Measurements from ENCODE around the gene DNAJC28. TPM values are rescaled to one million over a fixed set of nuclear protein-coding genes. Genes with fewer than 3 reads are reported as not detected.
"Not testable (repeated sequence)": the region's sequence is repeated elsewhere in the genome, so short reads cannot be mapped to it uniquely, and the experiment has no call there.

Gene DNAJC28
- polyA plus RNA-seq, 5 donors = 3.0 to 4.6 (median 3.4) TPM

DNA sequence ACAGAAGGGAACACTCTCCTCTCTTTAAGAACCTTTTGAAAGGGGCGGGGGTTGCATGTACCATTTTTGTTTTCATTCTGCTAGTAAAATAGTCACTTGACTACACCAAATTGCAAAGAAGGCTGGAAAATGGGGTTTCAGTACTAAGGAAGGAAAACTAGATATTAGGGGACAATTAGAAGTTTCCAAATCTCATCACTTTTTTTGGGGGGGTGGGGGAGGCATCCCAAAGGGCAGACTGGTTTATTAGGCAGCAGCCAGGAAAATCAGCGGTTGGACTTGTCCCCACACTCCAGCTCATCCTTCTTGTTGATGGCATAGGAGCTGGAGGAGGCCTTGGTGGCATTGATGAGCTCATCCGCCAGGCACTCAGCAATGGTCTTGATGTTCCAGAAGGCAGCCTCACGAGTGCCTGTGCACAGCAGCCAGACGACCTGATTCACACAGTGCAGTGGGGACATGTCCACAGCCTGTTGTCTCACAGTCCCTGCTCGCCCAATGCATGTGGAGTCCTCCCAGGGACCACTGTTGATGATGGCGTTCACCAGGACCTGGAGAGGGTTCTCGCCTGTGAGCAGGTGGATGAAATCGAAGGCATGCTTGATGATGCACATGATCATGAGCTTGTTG lies 10.1 kb downstream of the DNAJC28 start:
- DNase-seq = no peak

DNA sequence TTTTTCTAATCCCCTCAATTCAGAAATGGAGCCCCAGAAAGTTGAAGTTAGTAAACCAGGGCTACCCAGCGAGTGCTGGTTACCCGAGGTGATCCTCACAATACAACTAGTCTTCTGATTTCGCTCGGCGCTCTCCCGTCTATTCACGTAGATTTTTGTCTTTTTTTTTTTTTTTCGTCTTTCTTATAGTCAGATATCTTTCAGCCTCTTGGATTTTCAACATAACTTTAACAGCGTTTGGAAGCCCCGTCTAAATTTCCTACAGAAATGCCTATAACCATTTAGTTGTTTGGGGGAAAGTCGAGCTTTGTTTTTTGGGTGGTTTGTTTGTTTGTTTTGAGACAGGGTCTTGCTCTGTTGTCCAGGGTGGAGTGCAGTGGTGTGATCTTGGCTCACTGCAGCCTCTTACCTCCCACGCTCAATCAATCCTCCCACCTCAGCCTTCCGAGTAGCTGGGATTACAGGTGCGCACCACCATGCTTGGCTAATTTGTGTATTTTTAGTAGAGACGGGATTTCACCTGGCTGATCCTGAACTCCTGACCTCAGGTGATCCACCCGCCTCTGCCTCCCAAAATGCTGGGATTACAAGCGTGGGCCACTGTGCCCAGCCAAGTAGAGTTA lies 10.9 kb downstream of the DNAJC28 start:
- no peak for DNase-seq

DNA sequence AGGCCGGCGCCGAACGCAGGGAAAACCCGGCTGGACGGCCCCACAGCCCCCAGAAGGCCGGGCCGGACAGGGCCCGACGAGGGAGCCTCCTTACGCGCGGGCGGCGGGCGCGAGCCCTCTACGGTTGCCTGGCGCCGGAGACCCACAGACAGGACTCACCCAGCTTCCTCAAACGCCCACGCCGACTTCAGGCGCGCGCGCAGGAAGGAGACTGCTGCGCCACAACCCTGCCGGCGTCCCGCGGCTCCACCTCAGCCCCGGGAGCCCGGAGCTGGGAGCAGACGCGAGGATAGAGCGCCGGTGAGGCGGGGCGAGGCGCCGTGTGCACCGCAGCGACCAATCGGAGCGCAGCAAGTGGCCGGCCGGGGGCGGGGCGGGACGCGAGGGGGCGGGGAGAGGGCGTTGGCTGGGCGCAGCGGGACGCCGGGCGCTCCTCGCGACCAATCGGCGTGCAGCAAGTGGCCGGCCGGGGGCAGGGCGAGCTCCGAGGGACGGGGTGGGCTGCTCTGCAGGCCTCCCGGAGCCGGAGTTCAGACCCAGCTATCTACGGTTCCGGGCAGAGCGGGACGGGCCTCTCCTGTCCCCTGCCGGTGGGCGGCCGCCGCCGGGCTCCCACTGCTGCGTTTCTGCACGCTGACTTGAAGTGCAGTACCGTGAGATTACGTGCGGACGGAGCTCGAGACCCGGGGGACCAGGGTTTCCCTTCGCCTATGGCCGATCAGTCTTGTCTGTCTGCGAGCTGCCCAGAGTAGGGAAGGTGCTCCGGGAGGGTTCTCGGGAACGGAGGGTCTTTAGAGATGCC lies 11.6 kb downstream of the DNAJC28 start, which contains the start of gene TMEM50B:
TSS of gene TMEM50B (minus strand) at position 296 of the 802 bp plus-strand sequence. CDS start 11,089 bp downstream, outside the sequence.
- DNase-seq = peak; percentile 93 to 95

DNA sequence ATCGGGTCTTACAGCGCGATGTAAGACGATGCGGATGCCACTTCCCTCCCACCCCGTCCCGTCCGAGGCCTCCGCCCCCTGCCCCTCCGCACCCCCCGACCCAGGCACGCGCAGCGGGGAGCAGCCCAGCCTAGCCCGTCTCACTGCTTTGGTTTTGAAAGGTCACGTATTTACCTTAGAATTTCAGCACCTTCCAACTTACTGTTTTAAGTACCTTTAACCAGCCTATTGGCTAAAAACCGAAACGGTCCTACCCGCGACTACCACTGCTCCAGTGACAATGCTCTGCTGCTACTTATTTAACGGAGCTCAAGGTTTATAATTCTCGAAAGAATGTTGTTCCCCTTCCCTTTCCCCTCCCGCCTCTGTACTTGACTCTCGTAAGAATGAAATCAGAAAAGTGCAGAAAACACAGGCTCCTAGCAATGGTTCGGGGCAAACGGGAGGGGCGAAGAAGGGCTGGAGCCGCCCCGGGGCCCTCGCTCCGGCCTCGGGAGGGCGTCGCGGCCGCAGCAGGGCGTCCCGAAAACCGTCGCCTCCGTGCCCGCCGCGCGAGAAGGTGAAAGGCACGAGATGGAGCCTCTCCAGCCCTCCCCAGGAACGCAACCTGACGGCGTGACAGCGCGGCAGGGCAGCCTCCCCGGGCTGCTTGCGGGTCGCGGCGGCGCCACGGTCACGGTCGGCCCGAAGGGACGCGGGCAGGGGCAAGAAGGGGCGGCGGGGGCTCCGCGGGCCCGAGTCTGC lies 12.4 kb downstream of the DNAJC28 start:
- DNase-seq = peak; percentile 29

DNA sequence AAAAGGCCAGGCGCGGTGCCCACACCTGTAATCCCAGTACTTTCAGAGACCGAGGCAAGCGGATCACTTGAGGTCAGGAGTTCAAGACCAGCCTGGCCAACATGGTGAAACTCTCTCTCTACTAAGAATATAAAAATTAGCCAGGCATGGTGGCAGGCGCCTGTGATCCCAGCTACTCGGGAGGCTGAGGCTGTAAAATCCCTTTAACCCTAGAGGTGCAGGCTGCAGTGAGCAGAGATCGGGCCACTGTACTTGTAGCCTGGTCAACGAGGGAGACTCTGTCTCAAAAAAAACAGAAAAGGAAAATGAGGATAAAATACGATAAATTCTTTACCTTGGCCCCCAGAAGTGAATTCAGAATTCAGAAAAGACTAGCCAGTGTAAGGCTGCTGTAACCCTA lies 13.3 kb downstream of the DNAJC28 start:
- DNase-seq = no peak

DNA sequence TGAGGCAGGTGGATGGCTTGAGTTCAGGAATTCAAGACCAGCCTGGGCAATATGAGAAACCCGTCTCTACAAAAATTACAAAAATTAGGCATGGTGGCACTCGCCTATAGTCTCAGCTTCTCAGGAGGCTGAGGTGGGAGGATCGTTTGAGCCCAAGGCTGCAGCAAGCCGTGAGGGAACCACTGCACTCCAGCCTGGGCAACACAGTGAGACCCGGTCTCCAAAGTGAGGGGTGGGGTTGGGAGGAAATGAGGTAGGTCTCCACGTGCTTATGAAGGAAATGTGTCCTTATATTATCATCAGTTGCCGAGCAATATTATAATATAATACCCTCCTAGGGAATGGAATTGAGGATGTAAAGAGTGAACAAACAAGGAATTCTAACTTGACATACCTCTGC lies 14.4 kb downstream of the DNAJC28 start:
- no peak for DNase-seq

DNA sequence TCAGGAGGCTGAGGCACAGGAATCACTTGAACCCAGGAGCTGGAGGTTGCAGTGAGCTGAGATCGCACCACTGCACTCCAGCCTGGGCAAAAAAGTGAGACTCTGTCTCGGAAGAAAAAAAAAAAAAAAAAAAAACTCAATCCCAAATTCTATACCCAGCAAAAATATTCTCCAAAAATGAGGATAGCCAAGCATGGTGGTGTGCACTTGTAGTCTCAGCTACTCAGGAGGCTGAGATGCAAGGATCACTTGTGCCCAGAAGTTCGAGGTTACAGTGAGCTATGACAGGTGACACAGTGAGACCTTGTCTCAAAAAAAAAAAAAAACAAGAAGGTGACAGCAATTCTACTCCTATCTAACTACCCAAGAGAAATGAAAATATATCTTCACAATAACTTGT lies 18.2 kb downstream of the DNAJC28 start:
- DNase-seq = no peak

DNA sequence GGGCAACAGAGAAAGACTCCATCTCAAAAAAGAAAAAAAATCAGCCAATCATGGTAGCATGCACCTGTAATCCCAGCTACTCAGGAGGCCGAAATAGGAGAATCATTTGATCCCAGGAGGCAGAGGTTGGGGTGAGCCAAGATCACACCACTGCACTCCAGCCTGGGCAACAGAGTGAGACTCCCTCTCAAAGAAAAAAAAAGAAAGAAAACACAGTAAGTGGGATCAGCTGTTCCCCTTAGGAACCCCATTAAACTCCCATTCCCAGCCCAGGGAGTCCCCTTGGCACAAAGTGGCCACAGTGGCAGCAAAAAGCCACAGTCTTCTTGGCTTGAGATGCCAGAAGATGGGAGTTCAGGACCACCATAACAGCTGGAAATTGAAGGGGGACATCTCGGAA lies 20.8 kb downstream of the DNAJC28 start:
- DNase-seq = no peak

DNA sequence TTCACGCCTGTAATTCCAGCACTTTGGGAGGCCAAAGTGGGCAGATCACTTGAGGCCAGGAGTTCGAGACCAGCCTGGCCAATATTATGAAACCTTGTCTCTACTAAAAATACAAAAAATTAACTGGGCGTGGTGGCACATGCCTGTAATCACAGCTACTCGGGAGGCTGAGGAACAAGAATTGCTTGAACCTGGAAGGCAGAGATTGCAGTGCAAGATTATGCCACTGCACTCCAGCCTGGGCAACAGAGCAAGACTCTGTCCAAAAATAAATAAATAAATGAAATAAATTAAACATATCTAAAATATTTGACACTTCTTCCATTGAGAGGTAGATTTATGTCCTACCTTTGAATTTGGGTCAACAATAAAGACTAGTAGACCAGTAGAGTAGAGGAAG lies 22.3 kb downstream of the DNAJC28 start:
- not testable (repeated sequence) for DNase-seq

DNA sequence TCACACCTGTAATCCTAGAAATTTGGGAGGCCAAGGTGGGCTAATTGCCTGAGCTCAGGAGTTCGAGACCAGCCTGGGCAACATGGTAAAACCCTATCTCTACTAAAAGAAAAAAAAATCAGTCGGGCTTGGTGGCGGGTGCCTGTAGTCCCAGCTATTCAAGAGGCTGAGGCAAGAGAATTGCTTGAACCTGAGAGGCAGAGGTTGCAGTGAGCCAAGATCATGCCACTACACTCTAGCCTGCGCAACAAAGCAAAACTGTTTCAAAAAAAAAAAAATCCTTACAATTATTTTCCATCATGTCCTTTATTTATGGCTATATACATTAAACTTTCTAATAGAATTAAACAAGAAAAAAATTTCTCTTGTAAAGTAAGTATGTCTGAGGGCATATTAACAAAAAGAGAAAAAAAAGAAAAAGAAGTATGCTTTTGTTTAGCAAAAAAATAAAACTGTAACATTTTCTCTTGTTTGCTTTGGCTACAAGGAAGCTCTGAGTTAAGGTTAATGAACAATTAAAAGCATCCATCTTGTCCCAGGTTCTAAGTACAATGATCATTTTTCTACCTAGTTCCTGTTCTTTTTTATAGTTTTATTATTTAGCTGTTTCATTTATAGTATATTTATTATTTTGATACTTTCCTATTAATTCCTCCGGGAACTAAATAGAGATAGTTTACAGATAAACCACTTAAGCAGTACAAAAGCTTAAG lies 29.8 kb downstream of the DNAJC28 start:
- no peak for DNase-seq

DNA sequence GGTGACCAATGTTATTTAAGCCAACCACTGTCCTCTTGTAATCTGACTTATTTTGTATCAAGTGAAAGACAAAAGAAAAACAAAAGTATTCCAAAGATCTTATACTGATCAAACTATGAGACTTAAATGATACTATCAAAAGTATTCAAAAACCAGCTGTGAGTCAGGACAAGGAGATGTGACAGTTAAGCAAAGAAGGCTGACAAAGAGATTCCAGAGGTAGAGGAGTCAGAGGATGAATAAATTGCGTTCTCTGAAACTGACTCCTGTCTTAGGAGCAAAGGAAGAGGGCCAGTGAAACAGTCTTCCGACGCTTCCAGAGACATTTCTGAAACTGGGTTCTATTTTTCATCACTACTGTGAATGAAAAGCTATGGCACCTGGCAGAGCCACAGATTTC lies 32.7 kb downstream of the DNAJC28 start:
- DNase-seq = no peak

DNA sequence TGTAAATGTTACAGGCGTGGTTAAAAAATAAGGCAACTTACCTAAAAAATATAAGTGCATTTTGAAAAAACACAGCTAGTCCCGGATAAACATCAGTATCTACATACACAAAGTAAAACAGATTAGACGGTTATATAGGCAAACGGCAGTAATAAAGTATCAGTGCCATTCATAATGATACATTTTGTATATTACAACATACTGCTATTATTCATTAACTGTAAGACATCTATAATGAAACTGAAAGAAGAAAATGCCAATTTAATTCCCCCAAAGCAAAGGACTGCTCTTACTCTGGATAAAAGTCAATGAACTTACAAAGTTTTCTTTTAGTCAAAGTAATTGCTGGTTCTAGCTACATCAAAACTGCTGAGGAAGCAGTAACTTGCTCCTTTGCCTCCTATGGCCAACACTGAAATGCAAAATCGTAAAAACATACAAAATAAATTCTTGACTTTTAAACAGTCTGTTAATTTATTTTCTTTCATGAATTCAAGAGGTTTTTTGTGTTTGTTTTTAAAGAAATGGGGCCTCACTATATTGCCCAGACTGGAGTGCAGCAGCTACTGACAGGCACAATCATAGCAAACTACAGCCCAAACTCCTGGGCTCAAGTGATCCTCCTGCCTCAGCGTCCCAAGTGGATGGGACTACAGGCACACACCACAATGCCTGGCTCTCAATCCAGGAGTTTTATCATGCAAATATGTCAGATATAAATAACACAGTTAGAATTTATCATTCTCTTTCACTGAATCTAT lies 35.6 kb downstream of the DNAJC28 start:
- DNase-seq = no peak

DNA sequence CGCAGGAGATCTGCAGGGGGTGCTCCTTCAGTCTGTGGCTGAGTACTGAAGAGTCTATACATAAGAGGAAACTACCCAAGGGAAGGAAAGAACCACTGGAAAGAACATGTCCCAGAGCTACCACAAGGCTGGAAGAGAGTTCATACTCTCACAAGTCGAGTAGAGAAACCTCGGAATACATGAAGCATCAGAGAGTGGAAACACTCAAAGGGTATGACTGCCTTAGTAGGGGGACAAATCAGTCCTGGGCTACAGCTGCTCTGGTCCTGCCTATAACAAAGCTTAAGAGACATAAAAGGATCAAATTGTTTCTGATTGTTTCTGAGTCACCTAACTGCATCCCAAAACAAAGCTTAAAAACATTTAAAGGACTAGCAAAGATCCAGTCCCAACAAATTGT lies 39.2 kb downstream of the DNAJC28 start:
- no peak for DNase-seq

DNA sequence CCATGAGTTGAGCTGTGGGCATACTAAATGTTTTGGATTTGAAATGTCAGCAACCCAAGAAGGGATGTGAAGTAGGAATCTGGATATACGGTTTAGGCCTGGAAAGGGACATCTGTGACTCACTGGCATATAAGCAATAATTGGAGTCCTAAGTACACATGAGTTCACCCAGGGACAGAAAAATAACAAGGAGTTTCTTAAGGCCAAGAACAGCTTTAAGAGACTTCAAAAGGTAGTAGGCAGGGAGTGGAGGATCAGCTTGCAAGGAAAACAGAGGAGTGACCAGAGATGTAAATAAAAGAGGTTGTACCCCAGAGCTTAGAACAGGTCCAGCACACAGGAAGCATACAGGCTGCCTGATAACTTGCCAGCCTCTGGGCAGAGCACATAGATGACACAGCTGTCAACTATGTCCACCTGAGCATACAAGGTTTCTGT lies 39.9 kb downstream of the DNAJC28 start:
- DNase-seq = no peak

DNA sequence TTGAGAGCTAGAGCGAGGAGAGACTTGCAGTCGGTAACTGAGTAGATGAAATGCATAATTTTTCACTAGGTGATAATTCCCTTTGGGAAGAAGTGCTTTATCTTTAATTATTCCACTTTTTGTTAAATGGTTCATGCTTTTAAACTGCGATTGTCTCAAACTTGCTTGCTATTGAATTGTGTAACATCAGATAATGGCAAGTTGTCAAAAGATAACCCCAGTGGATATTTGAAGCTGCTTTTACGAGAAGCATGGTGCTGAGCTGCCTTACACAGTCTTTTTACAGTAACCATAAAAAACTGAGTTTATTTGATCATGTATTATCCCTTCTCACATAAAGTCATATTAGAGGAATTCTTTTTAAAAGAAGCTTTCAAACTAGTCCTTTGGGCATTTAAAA lies 41.9 kb downstream of the DNAJC28 start:
- no peak for DNase-seq

DNA sequence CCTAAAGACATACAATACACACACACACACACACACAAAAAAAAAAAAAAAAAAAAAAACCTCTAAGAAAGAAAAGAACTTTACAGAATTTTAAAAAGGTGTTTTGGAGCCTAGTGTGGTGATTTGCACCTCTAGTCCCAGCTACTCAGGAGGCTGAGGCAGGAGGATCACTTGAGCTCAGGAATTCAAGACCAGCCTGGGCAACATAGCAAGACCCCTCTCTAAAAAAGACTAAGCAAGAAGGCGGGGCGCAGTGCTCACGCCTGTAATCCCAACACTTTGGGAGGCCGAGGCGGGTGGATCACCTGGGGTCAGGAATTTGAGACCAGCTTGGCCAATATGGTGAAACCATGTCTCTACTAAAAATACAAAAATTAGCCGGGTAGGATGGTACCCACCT lies 44.9 kb downstream of the DNAJC28 start:
- DNase-seq = not testable (repeated sequence)

DNA sequence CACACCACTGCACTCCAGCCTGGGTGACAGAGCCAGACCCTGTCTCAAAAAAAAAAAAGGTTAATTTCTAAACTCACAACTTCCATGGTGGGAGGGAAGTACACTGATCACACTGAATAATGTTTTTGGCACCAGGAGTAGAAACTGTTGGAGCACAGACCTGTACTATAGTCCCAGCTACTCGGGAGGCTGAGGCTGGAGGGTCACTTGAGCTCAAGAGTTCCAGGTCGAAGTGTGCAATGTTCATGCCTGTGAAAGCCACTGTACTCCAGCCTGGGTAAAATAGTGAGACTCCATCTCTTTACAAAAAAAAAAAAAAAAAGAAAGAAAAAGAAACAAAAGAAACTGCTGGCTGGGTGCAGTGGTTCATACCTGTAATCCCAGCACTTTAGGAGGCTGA lies 47.0 kb downstream of the DNAJC28 start:
- peak in 1 of 2 donors; percentile 27 for DNase-seq

DNA sequence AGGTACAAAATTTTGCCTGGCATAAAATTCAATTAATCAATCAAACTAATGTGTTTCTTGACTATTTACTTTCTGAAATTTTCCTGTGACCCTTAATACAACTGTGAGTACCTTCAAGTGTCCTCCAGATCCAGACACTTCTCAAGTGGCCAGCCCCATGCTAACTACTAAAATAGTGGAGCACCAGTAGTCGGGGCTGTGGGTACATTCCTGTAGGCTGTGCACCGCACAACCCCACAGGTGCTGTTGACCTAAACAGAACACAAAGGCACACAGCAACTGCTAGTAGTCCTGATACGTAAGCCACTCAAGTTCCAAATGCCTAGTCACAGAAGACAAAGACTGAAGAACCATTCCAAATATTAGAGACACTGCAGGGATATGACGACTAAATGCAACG lies 48.3 kb downstream of the DNAJC28 start:
- DNase-seq = peak in 1 of 2 donors; percentile 25

DNA sequence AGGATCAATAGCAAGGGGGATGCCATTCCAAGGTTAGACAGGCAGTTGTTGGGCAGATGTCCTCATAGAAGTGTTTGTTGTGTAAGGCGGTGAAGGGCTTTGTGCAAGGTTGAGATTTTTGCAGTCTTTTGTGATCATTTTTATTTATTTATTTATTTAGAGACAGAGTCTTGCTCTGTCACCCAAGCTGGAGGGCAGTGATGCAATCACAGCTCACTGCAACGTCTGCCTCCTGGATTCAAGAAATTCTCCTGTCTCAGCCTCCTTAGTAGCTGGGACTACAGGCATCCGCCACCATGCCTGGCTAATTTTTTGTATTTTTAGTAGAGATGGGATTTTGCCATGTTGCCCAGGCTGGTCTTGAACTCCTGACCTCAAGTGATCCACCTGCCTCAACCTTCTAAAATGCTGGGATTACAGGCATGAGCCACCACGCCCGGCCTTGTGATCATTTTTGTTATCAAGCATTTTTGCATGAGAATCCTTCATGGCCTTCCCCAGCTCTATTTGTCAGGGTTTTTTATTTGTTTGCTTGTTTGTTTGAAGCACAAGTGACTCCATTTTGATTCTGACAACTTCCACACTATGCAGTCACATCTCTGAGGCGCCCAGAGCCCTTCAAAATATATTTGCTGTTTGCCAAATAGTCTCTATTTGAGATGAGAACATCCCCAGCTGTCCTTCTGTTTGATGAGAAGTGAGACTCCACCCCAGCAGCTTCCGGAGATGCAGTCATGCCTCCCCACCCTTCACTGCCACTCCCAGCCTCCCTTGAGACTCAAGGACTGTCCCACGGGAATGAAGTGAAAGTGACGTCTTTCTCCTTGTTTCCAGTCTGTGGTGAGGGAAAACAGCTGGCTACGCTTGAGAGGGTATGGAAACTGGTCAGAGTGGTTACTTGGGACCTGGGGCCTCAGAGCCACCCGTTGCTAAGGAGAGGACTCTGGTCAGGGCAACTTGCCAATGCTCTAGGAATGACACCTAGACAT lies 49.7 kb downstream of the DNAJC28 start:
- peak; percentile 50 to 82 for DNase-seq

Measured in right lung (tissue), 5 donors.